Kidney capillary endothelial cell (primary cell): ENCODE results near the gene SUPT3H.
"Not testable (repeated sequence)": the region's sequence is repeated elsewhere in the genome, so short reads cannot be mapped to it uniquely, and the experiment has no call there.

Source experiments
- DNase-seq: peaks from one replicate; pipeline ENCODE4 v3.0.0-alpha.2; 2018; ENCODE audit warnings: low spot score

SUPT3H gene

GRCh38 chr6:45118754-45119153, 259.0 kb downstream of the SUPT3H start:
- DNase-seq: no peak

GRCh38 chr6:45116714-45117410, 260.9 kb downstream of the SUPT3H start:
- no peak for DNase-seq

GRCh38 chr6:45115696-45116095, 262.0 kb downstream of the SUPT3H start:
- no peak for DNase-seq

DNA sequence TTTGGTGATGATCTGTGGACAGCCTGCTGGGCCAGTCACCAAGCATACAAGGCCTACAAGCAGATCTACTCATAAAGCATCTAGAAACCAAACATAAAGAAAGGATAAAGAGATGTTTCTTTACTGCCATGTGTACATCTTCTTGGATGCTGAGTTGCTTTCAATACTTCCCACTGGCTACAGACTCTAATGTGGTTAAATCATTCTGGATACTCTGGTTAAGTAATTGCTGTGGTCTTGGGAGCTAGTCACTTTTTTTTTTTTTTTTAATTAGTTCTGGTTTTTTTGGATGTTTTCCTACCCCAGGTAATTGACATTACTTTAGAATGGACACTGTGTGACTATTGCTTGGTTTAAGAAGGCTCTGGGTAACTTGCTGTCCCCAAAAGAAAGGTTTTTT, 265.0 kb downstream of the SUPT3H start:
- DNase-seq: no peak

- no peak for DNase-seq
Observed at GRCh38 chr6:45109551-45109950, 268.2 kb downstream of the SUPT3H start.

- DNase-seq: no peak
Observed at GRCh38 chr6:45105170-45105820, 272.4 kb downstream of the SUPT3H start.

DNA sequence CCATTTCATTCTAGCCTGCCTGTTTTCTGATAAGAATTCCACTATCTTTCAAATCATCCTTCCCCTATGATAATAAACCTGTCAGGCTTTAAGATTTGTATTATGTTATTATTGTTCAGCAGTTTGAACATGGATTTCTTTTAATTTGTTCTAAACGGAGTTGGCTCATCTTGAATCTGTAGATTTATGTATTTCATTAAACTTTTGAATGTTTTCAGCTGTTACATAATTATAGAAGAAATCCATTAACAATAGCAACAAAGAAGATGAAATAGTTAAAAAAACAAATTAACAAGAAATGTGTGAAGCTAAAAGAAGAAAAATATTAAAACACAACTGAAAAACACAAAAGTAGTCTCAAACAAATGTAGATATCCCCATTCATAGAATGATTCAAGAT, 273.3 kb downstream of the SUPT3H start:
- DNase-seq: no peak

GRCh38 chr6:45098256-45098655, 279.5 kb downstream of the SUPT3H start:
- DNase-seq: no peak

DNA sequence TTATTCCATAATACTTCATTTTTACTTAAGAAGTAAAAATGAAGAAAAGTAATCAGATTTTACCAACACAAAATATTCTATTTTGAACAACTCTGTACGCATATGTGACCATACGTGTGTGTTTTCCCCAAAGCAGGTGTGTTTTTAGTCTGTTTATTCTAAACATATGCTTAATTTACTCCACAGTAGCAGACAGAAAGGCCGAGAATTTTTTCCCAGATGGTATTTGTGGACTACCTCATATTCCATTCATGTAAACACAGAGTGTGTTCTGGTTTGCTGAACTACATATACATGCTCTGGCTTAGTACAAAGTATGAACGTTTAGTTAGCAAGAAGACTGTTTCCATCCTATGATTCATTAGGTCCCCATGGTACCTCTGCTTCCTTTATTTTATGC, 282.9 kb downstream of the SUPT3H start:
- DNase-seq: no peak

- no peak for DNase-seq
Observed at GRCh38 chr6:45092135-45092534, 285.6 kb downstream of the SUPT3H start.

DNA sequence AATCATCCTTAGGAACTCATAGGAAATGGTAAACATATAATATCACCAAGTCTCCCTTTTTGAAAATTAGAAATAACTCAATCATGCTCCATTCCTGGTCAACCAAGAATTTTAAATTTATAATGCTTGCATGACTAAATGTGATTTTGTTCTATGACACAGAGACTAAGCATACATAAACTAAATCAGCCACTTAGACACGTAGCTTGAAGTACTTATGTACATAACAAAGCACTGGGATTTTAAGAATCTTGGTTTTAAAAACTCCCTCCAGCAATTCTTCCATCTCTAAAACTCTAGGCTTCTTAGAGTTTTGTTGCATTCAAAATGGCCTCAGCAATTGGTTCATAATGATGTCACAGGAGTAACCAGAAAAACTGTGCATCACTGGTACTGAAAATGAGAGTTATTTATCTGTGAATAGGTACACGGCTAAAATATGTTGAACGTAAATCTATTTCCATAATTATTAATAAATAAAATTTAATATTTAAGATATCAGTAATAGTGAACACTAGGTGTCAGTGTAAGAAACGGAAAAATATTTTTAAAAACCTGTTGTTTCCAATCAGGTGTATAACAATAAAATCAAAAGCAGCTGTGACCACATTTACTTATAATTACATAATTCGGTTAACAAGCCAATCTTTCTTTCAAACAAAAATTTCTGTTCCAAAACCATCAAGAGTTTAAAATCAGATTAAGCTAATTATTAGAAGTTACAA, 291.2 kb downstream of the SUPT3H start:
- no peak for DNase-seq

DNA sequence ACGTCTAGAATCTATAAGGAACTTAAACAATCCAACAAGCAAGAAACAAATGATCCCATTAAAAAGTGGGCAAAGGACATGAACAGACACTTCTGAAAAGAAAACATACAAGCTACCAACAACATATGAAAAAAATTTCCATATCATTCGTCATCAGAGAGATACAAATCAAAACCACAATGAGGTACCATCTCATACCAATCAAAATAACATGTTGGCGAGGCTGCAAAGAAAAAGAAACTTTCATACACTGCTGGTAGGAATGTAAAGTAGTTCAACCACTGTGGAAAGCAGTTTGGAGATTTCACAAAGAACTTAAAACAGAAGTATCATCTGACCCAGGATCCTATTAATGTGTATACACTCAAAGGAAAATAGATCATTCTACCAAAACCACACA, 293.5 kb downstream of the SUPT3H start:
- no peak for DNase-seq

DNA sequence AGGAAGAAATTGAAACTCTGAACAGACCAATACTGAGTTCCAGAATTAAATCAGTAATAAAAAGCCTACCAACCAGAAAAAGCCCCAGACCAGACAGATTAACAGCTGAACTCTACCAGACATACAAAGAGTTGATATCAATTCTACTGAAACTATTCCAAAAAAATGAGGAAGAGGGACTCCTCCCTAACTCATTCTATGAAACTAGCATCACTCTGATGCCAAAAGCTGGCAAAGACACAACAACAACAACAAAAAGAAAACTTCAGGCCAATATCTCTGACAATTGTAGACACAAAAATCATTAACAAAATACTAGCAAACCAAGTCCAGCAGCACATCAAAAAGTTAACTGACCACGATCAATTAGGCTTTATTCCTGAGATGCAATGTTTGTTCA, 295.6 kb downstream of the SUPT3H start:
- no peak for DNase-seq

- no peak for DNase-seq
Observed at GRCh38 chr6:45081634-45082033, 296.1 kb downstream of the SUPT3H start.

GRCh38 chr6:45078432-45078831, 299.3 kb downstream of the SUPT3H start:
- DNase-seq: no peak

GRCh38 chr6:45076217-45076930, 301.4 kb downstream of the SUPT3H start:
- no peak for DNase-seq

DNA sequence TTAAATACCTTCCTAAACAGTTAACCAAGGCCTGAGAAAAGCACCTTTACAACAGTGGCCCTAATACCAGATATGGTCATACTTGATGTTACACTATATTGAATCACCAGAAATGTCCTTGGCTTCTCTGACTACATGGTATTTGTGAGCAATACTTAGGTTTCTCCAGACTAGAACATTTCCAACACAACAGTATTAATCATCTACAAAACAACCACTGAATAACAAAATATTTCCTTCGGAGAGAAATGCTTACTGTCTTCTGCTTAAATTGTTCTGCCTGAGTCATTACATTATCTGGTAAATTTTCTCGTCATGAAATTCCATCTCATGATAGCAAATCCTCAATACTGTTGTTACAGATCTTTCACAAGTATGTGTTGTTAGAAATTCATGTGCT, 302.5 kb downstream of the SUPT3H start:
- peak; percentile 75 for DNase-seq

GRCh38 chr6:45074439-45074838, 303.3 kb downstream of the SUPT3H start:
- no peak for DNase-seq

GRCh38 chr6:45073771-45074170, 304.0 kb downstream of the SUPT3H start:
- DNase-seq: no peak

DNA sequence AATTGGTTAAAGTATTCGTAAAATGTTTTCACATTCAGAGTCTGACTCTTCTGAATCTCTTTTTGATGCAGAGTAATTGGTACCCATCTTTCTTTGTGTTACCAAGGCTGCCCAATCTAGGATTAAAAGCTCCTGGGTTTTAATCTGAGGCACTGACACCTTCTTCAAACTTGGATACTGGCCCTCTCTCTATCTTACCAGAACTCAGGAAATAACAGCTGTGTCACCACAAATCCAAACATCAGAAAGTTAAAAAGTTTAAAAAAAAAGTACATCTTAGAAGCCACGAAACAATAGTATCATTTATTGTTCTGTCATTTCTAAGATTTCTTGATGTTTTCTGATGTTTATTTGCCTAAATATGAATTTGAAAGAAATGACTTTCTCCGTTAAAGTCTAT, 305.1 kb downstream of the SUPT3H start:
- no peak for DNase-seq

GRCh38 chr6:45072016-45072415, 305.7 kb downstream of the SUPT3H start:
- DNase-seq: no peak

- DNase-seq: no peak
Observed at GRCh38 chr6:45069091-45069490, 308.6 kb downstream of the SUPT3H start.

GRCh38 chr6:45067446-45067845, 310.3 kb downstream of the SUPT3H start:
- not testable (repeated sequence) for DNase-seq
